HG02798 (cell line): ENCODE data around the gene ZNF587.
"Not testable (repeated sequence)": the region's sequence is repeated elsewhere in the genome, so short reads cannot be mapped to it uniquely, and the experiment has no call there.

Experiments used
- ATAC-seq: cut with Tn5 transposase; IDR thresholded peaks from one replicate; pipeline ENCODE4 v1.9.1; 2021; ENCODE audit warnings: mild to moderate bottlenecking; ENCODE audit not compliant: unreplicated experiment, poor library complexity

ZNF587 gene

DNA sequence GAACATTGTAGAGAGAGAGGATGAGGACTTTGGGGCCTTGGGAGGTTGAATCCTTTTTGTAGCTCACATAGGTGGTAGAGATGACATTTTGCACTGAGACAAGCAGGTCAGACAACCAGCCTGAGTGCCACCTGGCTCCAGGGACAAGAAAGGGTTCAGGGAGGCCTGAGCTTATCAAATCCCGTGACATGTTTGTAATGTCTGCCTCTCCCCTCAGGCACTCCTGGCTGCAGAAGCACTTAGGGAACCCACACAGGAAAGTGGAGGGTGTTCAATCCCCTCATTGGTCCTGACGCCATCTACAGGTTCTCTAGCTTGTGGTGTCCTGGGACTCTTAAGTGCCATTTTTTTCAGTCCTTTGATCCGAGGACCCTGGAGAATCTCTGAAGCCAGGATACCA is 28.6 kb upstream of the ZNF587 start:
- not testable (repeated sequence) for ATAC-seq

DNA sequence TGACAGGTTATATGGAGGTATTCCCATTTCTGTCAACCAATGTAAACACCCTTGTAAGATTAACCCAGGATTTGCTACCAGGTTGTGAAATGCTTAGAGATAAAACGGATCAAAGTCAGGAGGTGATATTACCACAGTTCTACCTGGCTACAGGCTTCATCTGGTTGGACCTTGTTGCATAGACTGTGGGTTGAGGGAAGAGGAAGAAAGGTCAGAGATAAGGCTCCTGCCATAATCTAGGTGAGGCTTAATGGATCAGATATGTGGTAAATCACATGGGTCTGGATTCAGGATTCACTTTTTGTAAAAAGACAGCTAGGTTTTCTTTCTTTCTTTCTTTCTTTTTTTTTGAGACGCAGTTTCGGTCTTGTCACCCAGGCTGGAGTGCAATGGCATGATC is 28.2 kb upstream of the ZNF587 start:
- not testable (repeated sequence) for ATAC-seq

- not testable (repeated sequence) for ATAC-seq
These were observed 26.5 kb upstream of the ZNF587 start for GRCh38 chr19:57823155-57823554.

DNA sequence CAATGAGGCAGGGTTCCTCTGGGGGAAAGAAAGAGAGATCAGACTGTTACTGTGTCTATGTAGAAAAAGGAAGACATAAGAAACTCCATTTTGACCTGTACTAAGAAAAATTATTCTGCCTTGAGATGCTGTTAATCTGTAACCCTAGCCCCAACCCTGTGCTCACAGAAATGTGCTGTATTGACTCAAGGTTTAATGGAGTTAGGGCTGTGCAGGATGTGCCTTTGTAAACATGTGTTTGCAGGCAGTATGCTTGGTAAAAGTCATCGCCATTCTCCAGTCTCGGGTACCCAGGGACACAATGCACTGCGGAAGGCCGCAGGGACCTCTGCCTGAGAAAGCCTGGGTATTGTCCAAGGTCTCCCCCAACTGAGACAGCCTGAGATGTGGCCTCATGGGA is 26.1 kb upstream of the ZNF587 start:
- not testable (repeated sequence) for ATAC-seq

DNA sequence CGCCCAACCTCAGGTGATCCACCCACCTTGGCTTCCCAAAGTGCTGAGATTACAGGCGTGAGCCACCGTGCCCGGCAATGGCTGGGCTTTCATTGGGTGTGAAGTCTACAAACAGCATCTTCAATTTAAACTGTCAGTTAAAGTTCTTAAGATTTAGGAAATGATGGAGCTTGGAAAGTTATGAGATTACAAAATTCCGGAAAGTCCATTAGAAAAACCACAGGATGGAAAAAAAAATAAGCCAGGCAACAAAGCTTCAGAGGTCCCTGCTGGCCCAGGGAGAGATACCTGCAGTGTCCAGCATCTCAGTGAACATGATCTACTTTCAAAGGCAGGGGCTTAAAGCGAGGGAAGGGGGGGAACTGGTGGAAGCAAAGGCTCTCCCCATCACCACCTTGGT is 24.1 kb upstream of the ZNF587 start:
- ATAC-seq, result no peak

DNA sequence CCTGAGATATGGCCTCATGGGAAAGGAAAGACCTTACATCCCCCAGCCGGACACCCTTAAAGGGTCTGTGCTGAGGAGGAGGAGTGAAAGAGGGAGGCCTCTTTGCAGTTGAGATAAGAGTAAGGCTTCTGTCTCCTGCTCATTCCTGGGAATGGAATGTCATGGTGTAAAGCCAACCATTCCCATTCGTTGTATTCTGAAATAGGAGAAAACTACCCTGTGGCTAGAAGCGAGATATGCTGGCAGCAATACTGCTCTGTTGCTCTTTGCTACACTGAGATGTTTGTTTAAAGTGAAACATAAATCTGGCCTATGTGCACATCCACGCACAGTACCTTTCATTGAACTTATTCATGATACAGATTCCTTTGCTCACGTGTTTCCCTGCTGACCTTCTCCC is 20.3 kb upstream of the ZNF587 start:
- ATAC-seq, result no peak

GRCh38 chr19:57830071-57830602 is 19.5 kb upstream of the ZNF587 start, which contains the start of gene ZNF587B:
ZNF587B (plus strand) TSS chr19:57830299; CDS start chr19:57830529, 230 bp downstream.
- no peak for ATAC-seq

DNA sequence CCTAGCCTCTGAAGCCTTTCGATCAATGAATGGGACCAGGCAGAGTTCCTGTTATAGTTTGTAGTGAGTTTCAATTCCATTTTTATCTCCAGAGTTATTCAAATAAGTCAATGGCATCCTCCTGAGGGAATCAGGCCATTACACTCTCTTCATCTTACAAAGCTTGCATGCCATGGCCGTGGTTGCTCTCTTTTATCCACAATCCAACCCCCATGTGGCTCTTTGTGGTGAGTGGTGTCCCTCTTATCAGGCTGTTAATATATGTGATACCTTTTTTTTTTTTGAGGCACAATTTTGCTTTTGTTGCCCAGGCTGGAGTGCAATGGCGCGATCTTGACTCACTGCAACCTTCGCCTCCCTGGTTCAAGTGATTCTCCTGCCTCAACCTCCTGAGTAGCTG is 12.7 kb upstream of the ZNF587 start:
- ATAC-seq, result not testable (repeated sequence)

GRCh38 chr19:57838622-57839191 is 11.0 kb upstream of the ZNF587 start:
- ATAC-seq, result not testable (repeated sequence)

- no peak for ATAC-seq
These were observed 8.4 kb upstream of the ZNF587 start for GRCh38 chr19:57841122-57841763.

DNA sequence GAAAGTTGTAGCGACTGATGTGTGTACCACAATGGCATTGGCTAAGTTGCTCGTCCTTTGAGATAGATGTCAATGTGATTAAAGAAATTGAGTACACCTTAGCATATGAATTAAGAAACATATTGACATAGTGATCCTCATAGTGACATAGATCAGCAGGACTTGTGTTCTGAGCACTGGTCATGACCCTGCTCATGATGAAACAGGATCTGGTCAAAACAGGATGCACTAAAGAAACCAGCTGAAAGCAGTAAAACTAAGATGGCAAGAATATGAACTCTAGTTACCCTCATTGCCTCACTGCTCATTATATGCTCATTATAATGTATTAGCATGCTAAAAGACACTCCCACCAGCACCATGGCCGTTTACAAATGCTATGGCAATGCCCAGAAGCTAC is 2.5 kb upstream of the ZNF587 start:
- not testable (repeated sequence) for ATAC-seq

- ATAC-seq, result not testable (repeated sequence)
These were observed 445 bp upstream of the ZNF587 start for GRCh38 chr19:57849162-57849665.

DNA sequence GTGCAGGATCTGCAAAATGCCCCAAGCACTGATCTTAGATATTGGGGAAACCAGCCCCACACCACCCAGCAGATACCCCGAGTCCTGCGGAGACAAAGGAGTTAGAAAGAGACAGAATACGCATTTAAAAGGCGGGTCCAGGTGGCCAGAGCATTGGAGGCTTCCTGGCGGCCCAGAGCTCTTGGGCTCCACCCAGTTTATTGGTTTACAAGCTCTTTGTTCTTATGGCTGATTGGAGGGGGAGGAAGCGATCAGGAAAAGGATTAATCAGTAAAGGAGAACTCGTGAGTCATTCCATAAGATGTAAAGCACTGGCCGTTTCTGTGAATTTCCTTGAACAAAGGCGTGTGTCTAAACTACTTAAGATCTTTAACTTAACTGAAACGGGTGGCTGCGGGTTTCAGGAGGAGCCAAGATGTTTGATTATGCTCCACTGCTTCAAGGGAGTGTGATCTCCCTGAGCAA is 926 bp downstream of the ZNF587 start:
- no peak for ATAC-seq

- not testable (repeated sequence) for ATAC-seq
These were observed 2.3 kb downstream of the ZNF587 start for GRCh38 chr19:57851812-57852603.

DNA sequence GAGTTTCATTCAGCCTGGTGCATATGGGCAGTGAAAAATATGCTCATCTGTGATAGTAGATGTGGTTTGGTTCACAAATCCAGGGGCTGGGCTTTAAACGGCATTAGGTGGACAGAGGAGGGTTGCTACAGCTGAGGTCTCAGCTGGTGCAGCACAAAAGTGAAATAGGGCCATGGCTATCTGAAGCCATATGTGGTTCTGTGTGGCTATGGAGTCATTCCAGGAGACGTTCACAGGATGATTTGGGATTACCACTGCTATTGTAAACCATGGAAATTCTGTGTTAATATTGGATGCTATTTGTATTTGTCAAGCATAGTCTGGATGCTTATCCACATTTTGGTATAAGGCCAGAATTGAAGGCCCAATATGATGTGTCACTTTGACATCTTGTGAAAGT is 4.5 kb downstream of the ZNF587 start:
- not testable (repeated sequence) for ATAC-seq

- ATAC-seq, result not testable (repeated sequence)
These were observed 12.7 kb downstream of the ZNF587 start for GRCh38 chr19:57862351-57862750.

DNA sequence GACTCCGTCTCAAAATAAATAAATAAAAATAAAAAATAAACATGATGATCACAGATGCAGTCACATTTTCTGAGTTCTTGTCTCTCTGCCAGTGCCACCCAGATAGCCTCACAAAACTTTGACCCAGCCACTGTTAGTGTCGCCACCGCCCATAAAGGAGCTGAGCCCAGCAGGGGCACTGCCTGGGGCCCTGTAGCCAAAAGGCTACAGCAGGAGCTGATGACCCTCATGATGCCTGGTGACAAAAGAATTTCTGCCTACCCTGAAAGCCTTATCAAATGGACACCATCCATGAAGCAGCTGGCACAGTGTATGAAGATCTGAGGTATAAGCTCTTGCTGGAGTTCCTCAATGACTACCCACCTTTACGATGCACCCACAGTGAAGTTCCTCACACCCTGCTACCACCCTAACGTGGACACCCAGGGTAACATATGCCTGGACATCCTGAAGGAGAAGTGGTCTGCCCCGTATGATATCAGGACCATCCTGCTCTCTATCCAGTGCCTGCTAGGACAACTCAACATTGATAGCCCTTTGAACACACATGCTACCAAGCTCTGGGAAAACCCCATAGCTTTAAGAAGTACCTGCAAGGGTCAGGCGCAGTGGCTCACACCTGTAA is 18.3 kb downstream of the ZNF587 start:
- no peak for ATAC-seq

- ATAC-seq, result not testable (repeated sequence)
These were observed 20.0 kb downstream of the ZNF587 start for GRCh38 chr19:57869655-57870054.

DNA sequence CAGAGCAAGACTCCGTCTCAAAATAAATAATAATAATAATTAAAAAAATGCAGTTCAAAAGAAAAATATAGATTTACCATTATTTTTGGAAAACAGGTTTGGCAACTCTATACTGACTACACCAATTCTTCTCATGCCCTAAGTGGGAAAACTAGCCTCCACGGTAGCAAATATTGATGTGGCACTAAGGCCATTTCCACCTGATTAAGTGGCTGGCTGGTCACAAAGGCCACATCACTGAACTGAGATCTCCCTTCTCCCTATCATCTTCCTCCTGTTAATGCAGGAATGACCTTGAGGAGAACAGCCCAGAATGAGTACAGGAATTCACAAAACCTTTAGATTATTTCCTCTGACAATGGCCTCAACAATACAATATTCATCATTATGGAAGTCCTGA is 20.6 kb downstream of the ZNF587 start:
- ATAC-seq, result no peak

GRCh38 chr19:57872450-57872849 is 22.8 kb downstream of the ZNF587 start:
- ATAC-seq, result no peak
